ENCODE measurements around the gene TMCC1.

DNA sequence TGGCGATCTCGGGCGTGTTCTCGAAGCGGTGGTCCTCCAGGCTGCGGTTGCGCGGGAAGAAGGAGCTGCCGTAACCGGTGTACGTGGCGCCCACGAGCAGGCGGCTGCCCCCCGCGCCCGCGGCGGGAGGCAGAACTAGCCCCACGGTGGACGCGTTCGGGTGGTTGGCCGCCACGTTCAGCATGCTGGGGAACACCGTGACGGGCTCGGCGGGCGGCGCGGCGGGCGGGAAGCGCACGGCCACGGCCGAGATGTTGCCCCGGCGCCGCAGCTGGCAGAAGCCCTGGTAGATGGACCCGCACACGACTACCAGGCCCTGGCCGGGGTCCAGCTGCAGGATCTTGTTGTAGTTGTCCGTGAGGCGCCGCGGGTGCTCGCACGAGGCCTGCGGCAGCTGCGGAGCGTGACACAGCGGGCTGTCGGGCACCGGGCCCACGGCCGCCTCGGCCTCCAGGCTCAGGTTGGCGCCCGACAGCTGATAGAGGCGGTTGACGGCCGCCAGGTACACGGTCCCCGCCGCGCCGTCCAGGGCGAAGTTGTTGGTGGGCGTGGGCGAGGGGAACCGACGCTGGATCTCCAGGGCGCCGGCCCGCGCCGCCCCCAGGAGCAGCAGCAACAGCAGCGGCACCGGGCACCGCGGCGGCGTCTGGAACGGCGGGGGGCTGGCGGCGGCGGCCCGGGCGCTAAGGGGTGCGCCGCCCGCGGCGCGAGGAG is 287.4 kb downstream of the TMCC1 start:
- TF ChIP-seq POLR2AphosphoS5 (IDR thresholded peaks at IDR 0.05; ENCODE audit: low read depth, low read length) (no peak), FOXP2 (optimal IDR thresholded peaks at IDR 0.05; ENCODE audit: borderline replicate concordance, extremely low read depth, extremely low read length, insufficient read depth) (no peak), SIN3A (IDR thresholded peaks at IDR 0.05; ENCODE audit: borderline replicate concordance, insufficient read depth, low read length) (no peak)
- TF ChIP-seq, protein P1, sequence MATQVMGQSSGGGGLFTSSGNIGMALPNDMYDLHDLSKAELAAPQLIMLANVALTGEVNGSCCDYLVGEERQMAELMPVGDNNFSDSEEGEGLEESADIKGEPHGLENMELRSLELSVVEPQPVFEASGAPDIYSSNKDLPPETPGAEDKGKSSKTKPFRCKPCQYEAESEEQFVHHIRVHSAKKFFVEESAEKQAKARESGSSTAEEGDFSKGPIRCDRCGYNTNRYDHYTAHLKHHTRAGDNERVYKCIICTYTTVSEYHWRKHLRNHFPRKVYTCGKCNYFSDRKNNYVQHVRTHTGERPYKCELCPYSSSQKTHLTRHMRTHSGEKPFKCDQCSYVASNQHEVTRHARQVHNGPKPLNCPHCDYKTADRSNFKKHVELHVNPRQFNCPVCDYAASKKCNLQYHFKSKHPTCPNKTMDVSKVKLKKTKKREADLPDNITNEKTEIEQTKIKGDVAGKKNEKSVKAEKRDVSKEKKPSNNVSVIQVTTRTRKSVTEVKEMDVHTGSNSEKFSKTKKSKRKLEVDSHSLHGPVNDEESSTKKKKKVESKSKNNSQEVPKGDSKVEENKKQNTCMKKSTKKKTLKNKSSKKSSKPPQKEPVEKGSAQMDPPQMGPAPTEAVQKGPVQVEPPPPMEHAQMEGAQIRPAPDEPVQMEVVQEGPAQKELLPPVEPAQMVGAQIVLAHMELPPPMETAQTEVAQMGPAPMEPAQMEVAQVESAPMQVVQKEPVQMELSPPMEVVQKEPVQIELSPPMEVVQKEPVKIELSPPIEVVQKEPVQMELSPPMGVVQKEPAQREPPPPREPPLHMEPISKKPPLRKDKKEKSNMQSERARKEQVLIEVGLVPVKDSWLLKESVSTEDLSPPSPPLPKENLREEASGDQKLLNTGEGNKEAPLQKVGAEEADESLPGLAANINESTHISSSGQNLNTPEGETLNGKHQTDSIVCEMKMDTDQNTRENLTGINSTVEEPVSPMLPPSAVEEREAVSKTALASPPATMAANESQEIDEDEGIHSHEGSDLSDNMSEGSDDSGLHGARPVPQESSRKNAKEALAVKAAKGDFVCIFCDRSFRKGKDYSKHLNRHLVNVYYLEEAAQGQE (IDR thresholded peaks at IDR 0.05; ENCODE audit: insufficient read depth in 1 of 2, low read depth in 2 of 2, low read length in 2 of 2) = no peak
